ENCODE results near the gene DUS3L.

DNA sequence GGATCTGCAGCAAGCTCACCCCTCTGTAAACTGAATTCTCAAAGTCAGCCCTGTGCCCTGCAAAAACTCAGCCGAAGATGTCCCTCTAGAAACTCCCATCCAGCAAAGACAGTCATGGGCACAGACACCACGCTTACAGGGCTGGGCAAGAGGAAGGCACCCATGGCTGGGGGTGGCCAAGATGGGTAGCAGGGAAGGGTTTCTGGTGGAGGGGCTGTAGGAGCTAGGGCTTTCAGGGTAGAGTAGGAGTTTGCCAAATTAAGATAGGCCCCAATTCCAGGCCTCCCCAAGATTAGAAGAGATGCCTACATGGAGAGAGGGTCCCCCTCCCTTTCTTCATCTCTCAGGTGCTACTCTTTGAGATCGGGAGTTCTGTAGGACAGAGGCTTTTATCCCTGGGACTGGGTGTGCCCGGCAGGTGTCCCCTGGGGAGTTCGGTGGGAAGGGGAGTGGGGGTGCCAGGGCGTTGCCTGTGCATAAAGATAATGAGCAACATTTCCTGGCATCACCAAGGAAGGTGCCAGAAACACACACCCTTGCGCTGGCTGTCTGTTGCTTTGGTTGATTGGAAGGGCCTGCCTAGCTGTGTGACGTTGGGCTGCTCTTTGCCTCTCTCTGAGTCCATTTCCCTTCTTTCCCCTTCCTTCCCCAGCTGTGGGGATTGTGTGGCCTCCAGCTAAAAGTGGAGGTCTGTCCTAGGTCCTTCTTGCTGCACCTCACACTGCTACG, 23.3 kb upstream of the DUS3L start:
- TF ChIP-seq POLR2A (IDR thresholded peaks at IDR 0.05): no peak
- TF ChIP-seq CTCF (IDR thresholded peaks at IDR 0.05 in 8 of 11, conservative IDR thresholded peaks at IDR 0.05 in 3 of 11): no peak
- TF ChIP-seq POLR2AphosphoS5 (IDR thresholded peaks at IDR 0.05): no peak

Measured in spleen (tissue), 7 donors.